Hepatocyte (in vitro differentiated cells): ENCODE data around the gene STARD13. TPM values are rescaled to one million over a fixed set of nuclear protein-coding genes. Genes with fewer than 3 reads are reported as not detected.
A peak's percentile ranks its signal among the peaks of the same experiment; 100 is the strongest.

Experiments
- DNase-seq: peaks from one replicate; pipeline ENCODE4 v3.0.0-alpha.2; 2016; ENCODE audit warnings: low spot score
- H2AFZ ChIP-seq: fragments of 200-600 bp; sonication (generic); 2 replicates; pipeline ENCODE4 v1.6.0; 2016; ENCODE audit warnings: antibody characterized with exemption, mild to moderate bottlenecking
- H3K27ac ChIP-seq: fragments of 200-600 bp; sonication (generic); 2 replicates; pipeline ENCODE4 v1.5.1; 2016; ENCODE audit warnings: mild to moderate bottlenecking
- H3K27me3 ChIP-seq: fragments of 200-600 bp; sonication (generic); 2 replicates; pipeline ENCODE4 v1.6.1; 2016
- H3K36me3 ChIP-seq: fragments of 200-600 bp; sonication (generic); replicated peaks from 2 replicates; pipeline ENCODE4 v1.5.1; 2016; ENCODE audit warnings: low read depth; ENCODE audit not compliant: insufficient read depth
- H3K4me1 ChIP-seq: fragments of 200-600 bp; sonication (generic); 2 replicates; pipeline ENCODE4 v1.5.1; 2016; ENCODE audit warnings: mild to moderate bottlenecking, moderate library complexity; ENCODE audit not compliant: insufficient read depth
- H3K4me2 ChIP-seq: fragments of 200-600 bp; sonication (generic); 2 replicates; pipeline ENCODE4 v1.6.0; 2016
- H3K4me3 ChIP-seq: fragments of 200-600 bp; sonication (generic); 2 replicates; pipeline ENCODE4 v1.5.1; 2016; ENCODE audit warnings: mild to moderate bottlenecking
- H3K79me2 ChIP-seq: fragments of 200-600 bp; sonication (generic); 2 replicates; pipeline ENCODE4 v1.6.0; 2017; ENCODE audit warnings: mild to moderate bottlenecking
- H3K9me2 ChIP-seq: fragments of 200-600 bp; sonication (generic); replicated peaks from 2 replicates; pipeline ENCODE4 v1.6.0; 2017; ENCODE audit warnings: mild to moderate bottlenecking; ENCODE audit not compliant: insufficient read depth
- H3K9me3 ChIP-seq: fragments of 200-600 bp; sonication (generic); 2 replicates; pipeline ENCODE4 v1.5.1; 2016; ENCODE audit warnings: low read depth, mild to moderate bottlenecking
- H4K20me1 ChIP-seq: fragments of 200-600 bp; sonication (generic); 2 replicates; pipeline ENCODE4 v1.6.0; 2016; ENCODE audit warnings: mild to moderate bottlenecking; ENCODE audit not compliant: insufficient read depth, poor library complexity, severe bottlenecking
- CTCF ChIP-seq: fragments of 200-600 bp; sonication (generic); IDR thresholded peaks from 2 replicates; pipeline ENCODE4 v1.5.1; 2016; ENCODE audit warnings: antibody characterized with exemption, mild to moderate bottlenecking; ENCODE audit not compliant: poor library complexity
- EZH2 ChIP-seq: fragments of 200-600 bp; sonication (generic); IDR thresholded peaks from 2 replicates; pipeline ENCODE4 v1.6.1; 2016; ENCODE audit warnings: antibody characterized with exemption, mild to moderate bottlenecking, borderline replicate concordance
- EZH2phosphoT487 ChIP-seq: fragments of 200-600 bp; sonication (generic); IDR thresholded peaks from one replicate; pipeline ENCODE4 v1.6.1; 2018; ENCODE audit warnings: antibody characterized with exemption, mild to moderate bottlenecking, low read depth, moderate library complexity; ENCODE audit not compliant: unreplicated experiment, severe bottlenecking
- WGBS: methylation state at CpG from one replicate; pipeline ENCODE4 v1.1.6; 2016; ENCODE audit warnings: low lambda C conversion rate; ENCODE audit errors: missing lambda C conversion rate; 5-methylcytosine and 5-hydroxymethylcytosine counted together
- polyA plus RNA-seq: library from polyadenylated mRNA; unstranded; fragments of >200 nt; fragmentation: Nextera tagmentation; extraction: Ambion mirVana; gene quantifications from 2 replicates; pipeline ENCODE4 v1.2.1, GENCODE V29; 2016
- total RNA-seq: library from RNA; depleted of rRNA; stranded (reverse); fragments of >200 nt; gene quantifications from 2 replicates; pipeline ENCODE4 v1.2.3, GENCODE V29; 2014

Gene STARD13
- total and polyA plus RNA-seq, 2 experiments from 2014 or later = 5.4 to 13.5 TPM

- H2AFZ ChIP-seq = no peak overlapping the region
- no peaks in the 10 kb centered on the region for H3K79me2 ChIP-seq
- no peaks in the 10 kb centered on the region for H3K4me1 ChIP-seq
- H3K9me2 ChIP-seq = no peaks in the 10 kb centered on the region
- H3K4me2 ChIP-seq = no peak overlapping the region
- H4K20me1 ChIP-seq = no peaks in the 10 kb centered on the region
- no peak for TF ChIP-seq EZH2phosphoT487
- TF ChIP-seq EZH2 = no peak
- TF ChIP-seq CTCF = no peak
- no peak overlapping the region for H3K27ac ChIP-seq
- H3K4me3 ChIP-seq = no peak overlapping the region
- WGBS = 83% methylated on average over 3 of the region's 3 CpGs
- no peaks in the 10 kb centered on the region for H3K9me3 ChIP-seq
- DNase-seq = no peak
- H3K36me3 ChIP-seq = no peaks in the 10 kb centered on the region
- no peaks in the 10 kb centered on the region for H3K27me3 ChIP-seq
Measured at GRCh38 chr13:33299626-33300025, 14.1 kb upstream of the STARD13 start.

GRCh38 chr13:33296793-33297425 lies 11.4 kb upstream of the STARD13 start:
- no peaks in the 10 kb centered on the region for H3K4me1 ChIP-seq
- TF ChIP-seq EZH2phosphoT487 = no peak
- TF ChIP-seq CTCF = no peak
- TF ChIP-seq EZH2 = no peak
- H3K9me2 ChIP-seq = no peaks in the 10 kb centered on the region
- no peak overlapping the region for H3K4me3 ChIP-seq
- no peaks in the 10 kb centered on the region for H3K79me2 ChIP-seq
- H3K27ac ChIP-seq = peak overlapping the region; percentile 53
- peak; percentile 59 for DNase-seq
- no peaks in the 10 kb centered on the region for H3K27me3 ChIP-seq
- peak overlapping the region; percentile 22 for H3K4me2 ChIP-seq
- H3K36me3 ChIP-seq = no peaks in the 10 kb centered on the region
- no peaks in the 10 kb centered on the region for H3K9me3 ChIP-seq
- no peak overlapping the region for H2AFZ ChIP-seq
- H4K20me1 ChIP-seq = no peaks in the 10 kb centered on the region
- 49% methylated on average over 7 of the region's 7 CpGs for WGBS

- Histone ChIP-seq H3K27ac (no peak overlapping the region), H3K79me2 (no peaks in the 10 kb centered on the region), H3K4me3 (no peak overlapping the region), H3K4me2 (no peak overlapping the region), H3K36me3 (no peaks in the 10 kb centered on the region), H3K4me1 (no peaks in the 10 kb centered on the region), H3K27me3 (no peaks in the 10 kb centered on the region), H4K20me1 (no peaks in the 10 kb centered on the region), H3K9me2 (no peaks in the 10 kb centered on the region), H3K9me3 (no peaks in the 10 kb centered on the region), H2AFZ (no peak overlapping the region)
- TF ChIP-seq EZH2 (no peak), CTCF (no peak), EZH2phosphoT487 (no peak)
- WGBS = 92% methylated on average over 6 of the region's 6 CpGs
- no peak for DNase-seq
Measured at GRCh38 chr13:33292712-33293111, 7.2 kb upstream of the STARD13 start.
